Bronchial epithelial cell (primary cell): Measurements from ENCODE around the gene EP400. TPM values are rescaled to one million over a fixed set of nuclear protein-coding genes. Genes with fewer than 3 reads are reported as not detected.

Source experiments
- DNase-seq: peaks from one replicate; pipeline ENCODE4 v3.0.0-alpha.2; 2010; ENCODE audit warnings: low read depth
- FAIRE-seq: peaks from 2 replicates; lab custom pipeline; 2011; peaks lifted over from hg19 to GRCh38; lab: Jason Lieb, UNC
- H3K27me3 ChIP-seq: 2 replicates; pipeline ENCODE4 v1.5.1; 2011; ENCODE audit warnings: low read length; ENCODE audit not compliant: control insufficient read depth, insufficient read depth
- H3K36me3 ChIP-seq: 2 replicates; pipeline ENCODE4 v1.5.1; 2011; ENCODE audit warnings: low read length; ENCODE audit not compliant: control insufficient read depth, insufficient read depth
- H3K4me3 ChIP-seq: 2 replicates; pipeline ENCODE4 v1.5.1; 2011; ENCODE audit warnings: mild to moderate bottlenecking, low read depth, low read length, control low read depth
- CTCF ChIP-seq: IDR thresholded peaks from 2 replicates; pipeline ENCODE4 v1.5.1; 2011; ENCODE audit warnings: mild to moderate bottlenecking, moderate library complexity, low read length, control low read depth, inconsistent platforms; ENCODE audit not compliant: insufficient read depth, severe bottlenecking
- total RNA-seq: library from RNA; depleted of rRNA; stranded (reverse); fragments of >200 nt; gene quantifications from 2 replicates; pipeline ENCODE4 v1.2.1, GENCODE V29; 2014

Gene EP400
- total RNA-seq, 1 donor from 2014 or later, result 5.8 TPM

- H3K4me3 ChIP-seq, result no peak overlapping the region
- H3K27me3 ChIP-seq, result no peaks in the 10 kb centered on the region
- FAIRE-seq (peak; percentile 23), DNase-seq (no peak)
- TF ChIP-seq CTCF, result no peak
- H3K36me3 ChIP-seq, result peaks cover 32% of the 10 kb centered on the region
These were observed 118.5 kb downstream of the EP400 start for GRCh38 chr12:132068250-132068649.

GRCh38 chr12:132069336-132069985 lies 119.7 kb downstream of the EP400 start:
- Histone ChIP-seq H3K27me3 (no peaks in the 10 kb centered on the region), H3K36me3 (peaks cover 30% of the 10 kb centered on the region), H3K4me3 (no peak overlapping the region)
- FAIRE-seq, result no peak
- no peak for TF ChIP-seq CTCF
- no peak for DNase-seq

GRCh38 chr12:132070298-132070697 lies 120.6 kb downstream of the EP400 start:
- Histone ChIP-seq H3K4me3 (no peak overlapping the region), H3K27me3 (no peaks in the 10 kb centered on the region), H3K36me3 (peaks cover 29% of the 10 kb centered on the region)
- TF ChIP-seq CTCF, result no peak
- DNase-seq (no peak), FAIRE-seq (no peak)

GRCh38 chr12:132071040-132071810 lies 121.5 kb downstream of the EP400 start:
- H3K36me3 ChIP-seq, result peaks cover 29% of the 10 kb centered on the region
- no peaks in the 10 kb centered on the region for H3K27me3 ChIP-seq
- DNase-seq (no peak), FAIRE-seq (no peak)
- TF ChIP-seq CTCF, result no peak
- H3K4me3 ChIP-seq, result no peak overlapping the region

- H3K27me3 ChIP-seq, result no peaks in the 10 kb centered on the region
- peak; percentile 15 for DNase-seq
- no peak for TF ChIP-seq CTCF
- FAIRE-seq, result no peak
- peaks cover 27% of the 10 kb centered on the region for H3K36me3 ChIP-seq
- no peak overlapping the region for H3K4me3 ChIP-seq
These were observed 122.2 kb downstream of the EP400 start for GRCh38 chr12:132071830-132072384.
